HEK293 (cell line): ENCODE results near the gene NEAT1.
A peak's percentile ranks its signal among the peaks of the same experiment; 100 is the strongest.

Experiments
- CTCF ChIA-PET: fragments of 350-600 bp; formaldehyde crosslinking; extraction: SDS; loops from one replicate; lab custom pipeline; 2021; ENCODE audit warnings: antibody characterized with exemption; lab: Yijun Ruan, JAX
- POLR2A ChIA-PET: fragments of 300-600 bp; formaldehyde crosslinking; extraction: SDS; loops from one replicate; lab custom pipeline; 2020; ENCODE audit warnings: antibody characterized with exemption, inconsistent platforms; lab: Yijun Ruan, JAX
- H3K27ac ChIP-seq: fragments of 200-500 bp; sonication (Bioruptor generic); 2 replicates; pipeline ENCODE4 v1.5.1; 2014; ENCODE audit warnings: low read depth, low read length, control low read depth, inconsistent platforms; ENCODE audit errors: extremely low read depth
- H3K36me3 ChIP-seq, 2 experiments: fragments of 200-500 bp in 1 of 2; sonication (Bioruptor generic) in 1 of 2; 1 replicate in 1 of 2; 2 replicates in 1 of 2; pipeline ENCODE4 v1.5.1; 2014 to 2017; ENCODE audit warnings: inconsistent platforms in 2 of 2, low read length in 2 of 2; ENCODE audit not compliant: control insufficient read depth in 2 of 2, insufficient read depth in 1 of 2
- H3K4me1 ChIP-seq: fragments of 200-500 bp; sonication (Bioruptor generic); 2 replicates; pipeline ENCODE4 v1.5.1; 2014; ENCODE audit warnings: mild to moderate bottlenecking, low read length, inconsistent platforms; ENCODE audit not compliant: control insufficient read depth, insufficient read depth
- H3K4me3 ChIP-seq: 2 replicates; pipeline ENCODE4 v1.5.1; 2011; ENCODE audit warnings: low read depth, mild to moderate bottlenecking, control low read depth, low read length, moderate library complexity
- H3K9me3 ChIP-seq: fragments of 200-500 bp; sonication (Bioruptor generic); 2 replicates; pipeline ENCODE4 v1.5.1; 2014; ENCODE audit warnings: low read depth, low read length, inconsistent platforms; ENCODE audit not compliant: control insufficient read depth, insufficient read depth
- CTCF ChIP-seq: fragments of 450-650 bp; formaldehyde crosslinking; IDR thresholded peaks from 2 replicates; pipeline ENCODE4 v1.5.1; 2016; ENCODE audit warnings: missing biosample characterization, missing genetic modification characterization
- EGR2 ChIP-seq: fragments of 450-650 bp; formaldehyde crosslinking; IDR thresholded peaks from 2 replicates; pipeline ENCODE4 v1.5.1; 2016; ENCODE audit warnings: low read depth, missing biosample characterization, missing genetic modification characterization
- FEZF1 ChIP-seq: fragments of 450-650 bp; formaldehyde crosslinking; IDR thresholded peaks from 2 replicates; pipeline ENCODE4 v1.5.1; 2016; ENCODE audit warnings: missing biosample characterization, missing genetic modification characterization
- GLIS1 ChIP-seq: fragments of 450-650 bp; formaldehyde crosslinking; IDR thresholded peaks from 2 replicates; pipeline ENCODE4 v1.5.1; 2016; ENCODE audit warnings: missing biosample characterization, missing genetic modification characterization
- GLIS2 ChIP-seq: fragments of 450-650 bp; formaldehyde crosslinking; IDR thresholded peaks from 2 replicates; pipeline ENCODE4 v1.5.1; 2016; ENCODE audit warnings: missing biosample characterization, missing genetic modification characterization
- IKZF3 ChIP-seq: fragments of 450-650 bp; IDR thresholded peaks from 2 replicates; pipeline ENCODE4 v1.5.0; 2018; ENCODE audit warnings: missing biosample characterization, mild to moderate bottlenecking, missing genetic modification characterization, moderate library complexity
- PATZ1 ChIP-seq: fragments of 450-650 bp; formaldehyde crosslinking; IDR thresholded peaks from 2 replicates; pipeline ENCODE4 v1.5.1; 2016; ENCODE audit warnings: missing biosample characterization, missing genetic modification characterization
- SCRT1 ChIP-seq: fragments of 450-650 bp; formaldehyde crosslinking; IDR thresholded peaks from 2 replicates; pipeline ENCODE4 v1.5.1; 2016; ENCODE audit warnings: missing biosample characterization, missing genetic modification characterization, borderline replicate concordance
- SCRT2 ChIP-seq: fragments of 450-650 bp; formaldehyde crosslinking; IDR thresholded peaks from 2 replicates; pipeline ENCODE4 v1.5.1; 2016; ENCODE audit warnings: missing biosample characterization, missing genetic modification characterization
- ZBTB20 ChIP-seq: fragments of 450-650 bp; formaldehyde crosslinking; IDR thresholded peaks from 2 replicates; pipeline ENCODE4 v1.5.1; 2016; ENCODE audit warnings: missing biosample characterization, missing genetic modification characterization
- ZBTB48 ChIP-seq: fragments of 450-650 bp; formaldehyde crosslinking; IDR thresholded peaks from 2 replicates; pipeline ENCODE4 v1.5.1; 2016; ENCODE audit warnings: missing biosample characterization, missing genetic modification characterization
- ZBTB6 ChIP-seq: fragments of 450-650 bp; formaldehyde crosslinking; IDR thresholded peaks from 2 replicates; pipeline ENCODE4 v1.5.1; 2017; ENCODE audit warnings: missing biosample characterization, missing genetic modification characterization
- ZBTB8A ChIP-seq: fragments of 450-650 bp; formaldehyde crosslinking; IDR thresholded peaks from 2 replicates; pipeline ENCODE4 v1.5.1; 2016; ENCODE audit warnings: missing biosample characterization, missing genetic modification characterization
- ZFHX2 ChIP-seq: fragments of 450-650 bp; formaldehyde crosslinking; conservative IDR thresholded peaks from 2 replicates; pipeline ENCODE4 v1.5.1; 2016; ENCODE audit warnings: missing biosample characterization, missing genetic modification characterization
- ZNF223 ChIP-seq: fragments of 450-650 bp; formaldehyde crosslinking; IDR thresholded peaks from 2 replicates; pipeline ENCODE4 v1.5.1; 2016; ENCODE audit warnings: missing biosample characterization, missing genetic modification characterization
- ZNF391 ChIP-seq: fragments of 450-650 bp; formaldehyde crosslinking; IDR thresholded peaks from 2 replicates; pipeline ENCODE4 v1.5.1; 2016; ENCODE audit warnings: low read depth, missing biosample characterization, missing genetic modification characterization, borderline replicate concordance
- ZNF398 ChIP-seq: fragments of 450-650 bp; formaldehyde crosslinking; IDR thresholded peaks from 2 replicates; pipeline ENCODE4 v1.5.1; 2017; ENCODE audit warnings: missing biosample characterization, missing genetic modification characterization
- ZNF404 ChIP-seq: fragments of 450-650 bp; formaldehyde crosslinking; IDR thresholded peaks from 2 replicates; pipeline ENCODE4 v1.5.1; 2017; ENCODE audit warnings: missing biosample characterization, missing genetic modification characterization
- ZNF580 ChIP-seq: fragments of 450-650 bp; formaldehyde crosslinking; IDR thresholded peaks from 2 replicates; pipeline ENCODE4 v1.5.1; 2016; ENCODE audit warnings: missing biosample characterization, missing genetic modification characterization
- TF ChIP-seq, protein P1 (sequence below): fragments of 450-650 bp; formaldehyde crosslinking; IDR thresholded peaks from 2 replicates; pipeline ENCODE4 v1.5.1; 2016; ENCODE audit warnings: missing biosample characterization, missing genetic modification characterization

NEAT1 gene

DNA sequence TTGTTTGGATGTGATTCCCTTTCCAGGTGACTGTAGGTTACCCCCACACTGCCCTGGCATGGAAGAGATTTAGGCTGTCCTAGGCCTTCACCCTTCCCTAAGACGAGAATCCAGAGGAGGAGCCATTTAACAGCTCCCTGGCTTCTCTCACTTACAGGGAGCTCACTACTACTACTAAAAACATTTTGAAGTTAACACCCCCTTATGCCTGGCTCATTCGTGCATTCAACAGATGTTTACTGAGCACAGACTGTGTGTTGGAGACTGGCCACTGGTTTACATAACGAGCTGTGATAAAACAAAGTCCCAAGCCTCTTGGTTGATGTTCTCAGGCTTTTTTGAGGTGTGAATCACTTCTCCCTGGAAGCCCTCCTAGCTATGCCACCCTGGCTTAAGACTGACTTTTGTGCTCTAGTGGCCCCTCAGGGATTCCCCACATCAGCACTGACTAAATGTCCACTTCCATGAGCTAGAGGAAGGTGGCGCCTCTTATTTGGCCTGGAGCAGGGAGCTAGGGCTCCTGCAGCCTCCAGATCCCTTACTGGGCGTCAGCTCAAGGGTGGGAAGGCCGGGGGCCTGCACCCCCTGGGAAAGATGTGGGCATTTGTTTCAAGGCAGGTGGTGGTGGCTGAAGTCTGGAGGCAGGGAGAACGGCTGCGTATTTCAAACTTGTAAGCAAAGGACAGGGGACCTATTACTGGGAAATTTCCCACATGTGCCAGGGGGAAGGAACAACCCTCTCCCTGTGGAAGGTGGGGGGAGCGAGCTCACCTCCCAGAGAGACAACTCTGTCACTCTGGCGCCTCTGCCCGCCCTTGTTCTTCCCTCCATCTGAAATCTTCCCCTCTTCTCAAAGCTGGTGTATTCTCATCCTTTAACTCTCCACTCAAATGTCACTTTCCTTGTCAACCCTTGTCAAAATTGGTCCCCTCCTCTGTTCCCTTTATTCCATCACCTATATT lies 56.9 kb downstream of the NEAT1 start:
- H3K4me1 ChIP-seq: no peaks in the 10 kb centered on the region
- TF ChIP-seq IKZF3 (tag by site-specific recombination): peak; percentile 40; the same call in 1 of the 2 replicates
- peak; percentile 53 for TF ChIP-seq EGR2 (tag by site-specific recombination)
- peak; percentile 43 for TF ChIP-seq GLIS1 (tag by site-specific recombination)
- TF ChIP-seq ZFHX2 (tag by site-specific recombination): peak; percentile 46
- TF ChIP-seq ZNF580 (tag by site-specific recombination): no peak
- TF ChIP-seq ZNF223 (tag by site-specific recombination): peak; percentile 82
- peak; percentile 63; the same call in 1 of the 2 replicates for TF ChIP-seq SCRT1 (tag by site-specific recombination)
- no peak for TF ChIP-seq ZNF404 (tag by site-specific recombination)
- peak; percentile 39 for TF ChIP-seq ZBTB8A (tag by site-specific recombination)
- TF ChIP-seq PATZ1 (tag by site-specific recombination): 0 out of 2 replicates have a peak, but pooled peaks have one; percentile 19
- TF ChIP-seq, protein P1, sequence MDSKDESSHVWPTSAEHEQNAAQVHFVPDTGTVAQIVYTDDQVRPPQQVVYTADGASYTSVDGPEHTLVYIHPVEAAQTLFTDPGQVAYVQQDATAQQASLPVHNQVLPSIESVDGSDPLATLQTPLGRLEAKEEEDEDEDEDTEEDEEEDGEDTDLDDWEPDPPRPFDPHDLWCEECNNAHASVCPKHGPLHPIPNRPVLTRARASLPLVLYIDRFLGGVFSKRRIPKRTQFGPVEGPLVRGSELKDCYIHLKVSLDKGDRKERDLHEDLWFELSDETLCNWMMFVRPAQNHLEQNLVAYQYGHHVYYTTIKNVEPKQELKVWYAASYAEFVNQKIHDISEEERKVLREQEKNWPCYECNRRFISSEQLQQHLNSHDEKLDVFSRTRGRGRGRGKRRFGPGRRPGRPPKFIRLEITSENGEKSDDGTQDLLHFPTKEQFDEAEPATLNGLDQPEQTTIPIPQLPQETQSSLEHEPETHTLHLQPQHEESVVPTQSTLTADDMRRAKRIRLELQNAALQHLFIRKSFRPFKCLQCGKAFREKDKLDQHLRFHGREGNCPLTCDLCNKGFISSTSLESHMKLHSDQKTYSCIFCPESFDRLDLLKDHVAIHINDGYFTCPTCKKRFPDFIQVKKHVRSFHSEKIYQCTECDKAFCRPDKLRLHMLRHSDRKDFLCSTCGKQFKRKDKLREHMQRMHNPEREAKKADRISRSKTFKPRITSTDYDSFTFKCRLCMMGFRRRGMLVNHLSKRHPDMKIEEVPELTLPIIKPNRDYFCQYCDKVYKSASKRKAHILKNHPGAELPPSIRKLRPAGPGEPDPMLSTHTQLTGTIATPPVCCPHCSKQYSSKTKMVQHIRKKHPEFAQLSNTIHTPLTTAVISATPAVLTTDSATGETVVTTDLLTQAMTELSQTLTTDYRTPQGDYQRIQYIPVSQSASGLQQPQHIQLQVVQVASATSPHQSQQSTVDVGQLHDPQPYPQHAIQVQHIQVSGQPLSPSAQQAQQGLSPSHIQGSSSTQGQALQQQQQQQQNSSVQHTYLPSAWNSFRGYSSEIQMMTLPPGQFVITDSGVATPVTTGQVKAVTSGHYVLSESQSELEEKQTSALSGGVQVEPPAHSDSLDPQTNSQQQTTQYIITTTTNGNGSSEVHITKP (tag by site-specific recombination): peak; percentile 94
- TF ChIP-seq FEZF1 (tag by site-specific recombination): no peak
- TF ChIP-seq ZNF398: peak; percentile 61
- TF ChIP-seq ZBTB6: peak; percentile 61; the same call in 1 of the 2 replicates
- no peak for TF ChIP-seq ZNF391 (tag by site-specific recombination)
- TF ChIP-seq SCRT2 (tag by site-specific recombination): peak; percentile 90
- TF ChIP-seq GLIS2: 0 out of 2 replicates have a peak, but pooled peaks have one; percentile 40
- TF ChIP-seq ZBTB20 (tag by site-specific recombination): no peak
- peak; percentile 43; the same call in 1 of the 2 replicates for TF ChIP-seq CTCF
- TF ChIP-seq ZBTB48: peak; percentile 91
- no peaks in the 10 kb centered on the region for H3K36me3 ChIP-seq
- H3K27ac ChIP-seq: no peak overlapping the region
- POLR2A ChIA-PET: interaction anchor here (0.9 to 9.9 kb wide), 6 partner anchors 8 to 60 kb away, joined by 4 to 560 read pairs (median 18); partner anchors contain the start of genes MALAT1 and NEAT1
- CTCF ChIA-PET: interaction anchor here (0.5 to 4.8 kb wide), 15 partner anchors 8 to 1128 kb away, joined by 3 to 20 read pairs (median 6); no protein-coding TSS in a partner anchor
- H3K9me3 ChIP-seq: no peaks in the 10 kb centered on the region
- no peak overlapping the region for H3K4me3 ChIP-seq
